Activated gamma-delta T cell (primary cell): Measurements from ENCODE around the gene SCNN1A.

Source experiments
- DNase-seq: peaks from one replicate; lab custom pipeline; 2025; lab: John Stamatoyannopoulos, UW
- total RNA-seq, 2 donors: gene quantifications; one replicate each; lab custom pipeline; 2026; lab: John Stamatoyannopoulos, UW

Gene SCNN1A
- total RNA-seq, result 0.26 to 0.51 reads per million in 2 donors

- DNase-seq, result no peak
These were observed at the start of gene SCNN1A for GRCh38 chr12:6375269-6376078. Gene SCNN1A (minus strand): TSS chr12:6375563. CDS start chr12:6374783, 780 bp downstream.

- DNase-seq, result no peak
These were observed 49.5 kb upstream of the SCNN1A start for GRCh38 chr12:6424866-6425265.

GRCh38 chr12:6424008-6424347 is 48.6 kb upstream of the SCNN1A start:
- DNase-seq, result no peak

- no peak for DNase-seq
These were observed 48.1 kb upstream of the SCNN1A start for GRCh38 chr12:6423267-6424007.

- DNase-seq, result no peak
These were observed 45.0 kb upstream of the SCNN1A start for GRCh38 chr12:6420364-6420763.

GRCh38 chr12:6418796-6419195 is 43.4 kb upstream of the SCNN1A start:
- DNase-seq, result no peak

- no peak for DNase-seq
These were observed 41.2 kb upstream of the SCNN1A start for GRCh38 chr12:6416596-6416995.

- DNase-seq, result no peak
These were observed 32.0 kb upstream of the SCNN1A start for GRCh38 chr12:6407236-6407954.

GRCh38 chr12:6405963-6406362 is 30.6 kb upstream of the SCNN1A start:
- no peak for DNase-seq

- no peak for DNase-seq
These were observed 29.0 kb upstream of the SCNN1A start for GRCh38 chr12:6404390-6404789.

- DNase-seq, result no peak
These were observed 24.7 kb upstream of the SCNN1A start for GRCh38 chr12:6399884-6400644.

- no peak for DNase-seq
These were observed 20.7 kb upstream of the SCNN1A start for GRCh38 chr12:6396031-6396430.

GRCh38 chr12:6394398-6394797 is 19.0 kb upstream of the SCNN1A start:
- no peak for DNase-seq

GRCh38 chr12:6393109-6393508 is 17.7 kb upstream of the SCNN1A start:
- no peak for DNase-seq

- no peak for DNase-seq
These were observed 17.1 kb upstream of the SCNN1A start for GRCh38 chr12:6392504-6392903.

- DNase-seq, result no peak
These were observed 15.7 kb upstream of the SCNN1A start for GRCh38 chr12:6391013-6391412.

GRCh38 chr12:6390084-6390799 is 14.9 kb upstream of the SCNN1A start:
- no peak for DNase-seq

GRCh38 chr12:6387541-6387940 is 12.2 kb upstream of the SCNN1A start:
- DNase-seq, result no peak

- no peak for DNase-seq
These were observed 11.1 kb upstream of the SCNN1A start for GRCh38 chr12:6386491-6386890.

GRCh38 chr12:6386038-6386437 is 10.7 kb upstream of the SCNN1A start:
- DNase-seq, result no peak
